Motor neuron (in vitro differentiated cells): Measurements from ENCODE around the gene OPN1SW. TPM values are rescaled to one million over a fixed set of nuclear protein-coding genes. Genes with fewer than 3 reads are reported as not detected.

ENCODE experiments used
- ATAC-seq, 8 experiments: fragments of 200-7000 bp; cut with Tn5 transposase; replicated peaks in 6 of 8; 2 replicates each; pipeline ENCODE4 v1.8.0; 2021; ENCODE audit warnings: mild to moderate bottlenecking in 8 of 8, moderate library complexity in 8 of 8
- H3K27ac ChIP-seq, 2 donors: fragments of 250-450 bp; sonication (Bioruptor Pico); 2 replicates each; pipeline ENCODE4 v1.9.0; 2021; ENCODE audit warnings: antibody characterized with exemption in 2 of 2, mild to moderate bottlenecking in 2 of 2, moderate library complexity in 1 of 2
- H3K4me1 ChIP-seq, 2 donors: fragments of 250-450 bp; sonication (Bioruptor Pico); replicated peaks in 1 of 2; 2 replicates each; pipeline ENCODE4 v1.6.1; 2021; ENCODE audit warnings: antibody characterized with exemption in 2 of 2, mild to moderate bottlenecking in 2 of 2, moderate library complexity in 1 of 2
- H3K4me3 ChIP-seq, 5 donors: fragments of 250-450 bp; sonication (Bioruptor Pico); 2 replicates each; pipeline ENCODE4 v1.9.0; 2021; ENCODE audit warnings: antibody characterized with exemption in 5 of 5, mild to moderate bottlenecking in 5 of 5, moderate library complexity in 4 of 5
- whole genome bisulfite sequencing, 10 experiments: fragments of 450-650 bp; shearing (Covaris generic); methylation state at CpG; one replicate each; pipeline ENCODE4 v1.0.0; 2022; 5-methylcytosine and 5-hydroxymethylcytosine counted together
- in situ Hi-C, 9 experiments: fragments of 400-800 bp; cut with MboI; loops; one replicate each; pipeline ENCODE4 v1.15.0; 2021; ENCODE audit warnings: low sequenced_read_pairs in 9 of 9, low pct_unique_long_range_greater_than_20kb in 2 of 9; ENCODE audit not compliant: unreplicated experiment in 9 of 9
- total RNA-seq, 8 experiments: library from RNA; unstranded; fragments of 300-600 nt; gene quantifications; 2 replicates each; pipeline versions ENCODE4 v1.2.3 to v1.2.4, GENCODE V29; 2022

Gene OPN1SW
- total RNA-seq, 8 experiments from 2014 or later = 0.27 to 0.78 (median 0.43) TPM; not detected in 3

DNA sequence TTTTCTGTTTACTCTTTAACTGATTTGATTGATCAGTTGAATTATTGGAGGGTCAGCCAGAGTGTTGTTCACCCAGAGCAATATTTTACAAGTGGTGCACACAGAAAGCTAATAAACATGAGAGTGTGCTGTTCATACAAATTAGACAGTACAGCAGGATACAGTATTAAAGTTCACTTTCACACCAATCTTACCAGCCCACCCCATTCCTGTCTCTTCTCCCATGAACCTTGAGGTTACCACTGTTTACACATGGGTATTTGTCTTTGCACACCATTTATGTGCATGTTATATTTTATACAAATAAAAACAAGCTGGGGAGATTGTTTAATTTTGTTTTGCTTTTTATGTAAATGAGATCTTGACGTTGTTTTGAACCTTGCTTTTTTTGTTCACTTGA, 29.9 kb downstream of the OPN1SW start:
- Histone ChIP-seq H3K4me1 (peaks cover 5 to 7% of the 10 kb centered on the region in 2 donors), H3K27ac (no peak overlapping the region), H3K4me3 (no peak overlapping the region)
- 0 to 100% (median 83%) methylated on average over 1 of the region's 1 CpG for WGBS, 10 experiments
- in situ Hi-C loops = no loop called here
- no peak for ATAC-seq

DNA sequence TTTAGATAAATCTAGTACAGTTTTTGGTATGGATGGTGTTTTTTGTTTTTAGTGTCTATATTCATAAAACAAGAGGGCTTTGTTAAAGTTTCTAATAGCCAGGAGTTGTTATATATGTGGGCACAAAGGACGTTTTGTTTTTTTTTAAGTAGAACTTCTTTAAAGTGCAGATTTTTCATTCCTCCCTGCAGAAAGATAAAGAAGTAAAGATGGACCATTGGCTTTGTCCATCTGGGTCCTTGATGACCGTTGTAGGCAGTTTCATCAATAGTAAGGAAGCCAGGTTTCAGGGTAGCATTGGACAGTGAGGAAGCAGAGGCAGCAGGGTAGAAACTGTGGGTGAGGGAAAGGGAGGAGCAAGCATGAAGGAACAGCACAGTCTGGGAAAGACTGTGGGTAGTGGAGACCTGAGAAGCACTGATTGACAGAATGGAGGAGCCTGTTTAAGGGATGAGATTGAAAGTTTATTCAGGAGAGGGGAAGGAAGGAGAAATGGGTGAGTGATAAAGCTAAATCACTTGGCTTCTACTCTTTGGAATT, 31.2 kb downstream of the OPN1SW start:
- Histone ChIP-seq H3K4me1 (peaks cover 8 to 12% of the 10 kb centered on the region in 2 donors), H3K4me3 (no peak overlapping the region), H3K27ac (no peak overlapping the region)
- in situ Hi-C loops = no loop called here
- WGBS, 10 experiments = 14 to 100% (median 73%) methylated on average over 1 to 2 of the region's 2 CpGs; no CpG with 5 or more reads in 1 of the 10 experiments
- ATAC-seq = no peak

DNA sequence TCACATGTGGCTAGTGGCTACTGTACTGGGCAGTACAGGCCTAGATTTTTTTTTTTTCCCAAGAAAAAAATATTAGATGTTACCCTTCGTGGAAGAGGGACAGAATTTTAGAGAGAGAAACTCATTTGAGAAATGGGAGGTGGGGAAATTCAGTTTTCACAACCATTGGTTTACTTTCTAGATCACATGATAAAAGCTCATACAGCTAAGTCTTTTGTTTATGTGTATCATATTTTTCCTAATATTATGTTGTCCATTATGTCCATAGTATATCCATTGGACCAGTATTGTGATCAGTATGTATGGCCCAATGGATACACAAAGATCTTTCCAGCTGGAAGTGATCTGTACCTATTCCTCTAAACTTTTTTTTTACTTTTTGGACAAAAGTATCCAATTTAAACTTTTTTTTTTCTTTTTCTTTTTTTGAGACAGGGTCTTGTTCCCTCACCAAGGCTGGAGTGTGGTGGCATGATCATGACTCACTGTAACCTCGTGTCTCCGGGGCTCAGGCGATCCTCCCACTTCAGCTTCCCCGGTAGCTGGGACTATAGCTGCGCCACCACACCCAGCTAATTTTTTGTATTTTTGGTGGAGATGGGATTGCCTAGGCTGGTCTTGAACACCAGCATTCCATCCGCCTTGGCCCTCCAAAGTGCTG, 32.4 kb downstream of the OPN1SW start:
- in situ Hi-C loops = no loop called here
- WGBS, 10 experiments = 48 to 98% (median 95%) methylated on average over 2 to 7 of the region's 7 CpGs; no CpG with 5 or more reads in 1 of the 10 experiments
- Histone ChIP-seq H3K4me3 (no peak overlapping the region), H3K27ac (no peak overlapping the region), H3K4me1 (peaks cover 12 to 16% of the 10 kb centered on the region in 2 donors)
- peak in 1 of 8 experiments; percentile 3 for ATAC-seq

DNA sequence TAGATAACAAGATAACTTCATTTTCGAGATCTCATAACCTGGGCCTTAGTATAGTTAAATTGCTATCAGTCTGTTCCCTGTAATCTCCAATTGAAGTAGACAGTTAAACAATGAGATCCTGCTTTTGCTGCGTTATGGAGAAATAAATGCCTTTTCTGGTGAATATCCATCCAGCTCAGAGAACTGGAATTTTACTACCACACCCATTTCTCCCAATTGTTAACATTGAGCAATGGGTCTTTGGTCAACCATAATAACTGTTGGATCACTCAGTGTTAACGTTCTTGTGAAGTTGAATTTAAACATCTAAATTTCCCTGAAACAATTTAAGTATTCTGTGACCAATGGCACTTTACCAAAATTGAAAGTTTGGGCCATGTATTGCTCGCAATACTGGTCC, 33.4 kb downstream of the OPN1SW start:
- WGBS, 10 experiments = 0 to 100% (median 92%) methylated on average over 1 to 4 of the region's 4 CpGs; no CpG with 5 or more reads in 1 of the 10 experiments
- H3K4me3 ChIP-seq = no peak overlapping the region
- no peak overlapping the region for H3K27ac ChIP-seq
- in situ Hi-C loops = no loop called here
- H3K4me1 ChIP-seq = peaks cover 14 to 18% of the 10 kb centered on the region in 2 donors
- ATAC-seq = no peak

DNA sequence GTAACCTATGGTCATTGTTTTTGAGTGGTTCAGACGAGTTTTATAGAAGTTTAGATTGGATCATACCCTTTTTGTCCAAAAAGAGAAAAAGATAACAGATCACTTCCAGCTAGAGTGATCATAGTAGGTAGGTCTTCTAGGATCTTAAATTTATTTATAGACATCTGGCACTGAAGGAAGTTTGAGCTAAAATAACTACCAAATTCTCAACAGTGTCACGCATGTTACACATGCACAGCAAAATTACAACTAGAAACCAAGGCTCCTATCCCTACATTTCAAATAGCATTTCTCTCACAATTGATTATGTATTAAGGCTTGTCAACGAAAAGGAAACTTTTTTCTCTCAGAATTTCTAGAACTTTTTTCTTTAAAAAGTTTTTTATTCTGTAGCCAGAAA, 34.1 kb downstream of the OPN1SW start:
- ATAC-seq = no peak
- Histone ChIP-seq H3K4me1 (peaks cover 14 to 18% of the 10 kb centered on the region in 2 donors), H3K27ac (no peak overlapping the region), H3K4me3 (peak overlapping the region in 2 of 5 donors; percentile 86 to 94)
- in situ Hi-C loops = no loop called here
- WGBS, 10 experiments = 7 to 100% (median 45%) methylated on average over 1 to 3 of the region's 3 CpGs; no CpG with 5 or more reads in 2 of the 10 experiments

DNA sequence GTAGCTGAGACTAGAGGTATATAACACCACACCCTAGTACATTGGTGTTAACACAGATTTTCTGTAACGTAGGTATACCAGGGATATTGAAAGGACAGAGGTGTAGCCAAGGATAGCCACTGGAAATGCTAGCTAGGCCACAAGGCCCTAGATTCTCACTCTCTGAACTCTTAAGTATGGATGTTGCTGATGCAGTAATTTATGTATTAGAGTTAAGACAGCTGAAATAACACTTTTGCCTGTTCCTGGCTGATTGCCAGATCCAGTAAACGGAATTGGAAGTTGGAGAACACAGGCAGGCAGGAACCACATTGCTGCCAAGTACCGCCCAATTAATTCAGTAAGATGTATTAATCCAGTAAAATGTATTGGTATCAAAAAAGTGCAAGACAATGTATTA, 34.6 kb downstream of the OPN1SW start:
- no peak overlapping the region for H3K27ac ChIP-seq
- H3K4me3 ChIP-seq = peak overlapping the region in 3 of 5 donors; percentile 80 to 94 (median 86)
- H3K4me1 ChIP-seq = peaks cover 14 to 18% of the 10 kb centered on the region in 2 donors

DNA sequence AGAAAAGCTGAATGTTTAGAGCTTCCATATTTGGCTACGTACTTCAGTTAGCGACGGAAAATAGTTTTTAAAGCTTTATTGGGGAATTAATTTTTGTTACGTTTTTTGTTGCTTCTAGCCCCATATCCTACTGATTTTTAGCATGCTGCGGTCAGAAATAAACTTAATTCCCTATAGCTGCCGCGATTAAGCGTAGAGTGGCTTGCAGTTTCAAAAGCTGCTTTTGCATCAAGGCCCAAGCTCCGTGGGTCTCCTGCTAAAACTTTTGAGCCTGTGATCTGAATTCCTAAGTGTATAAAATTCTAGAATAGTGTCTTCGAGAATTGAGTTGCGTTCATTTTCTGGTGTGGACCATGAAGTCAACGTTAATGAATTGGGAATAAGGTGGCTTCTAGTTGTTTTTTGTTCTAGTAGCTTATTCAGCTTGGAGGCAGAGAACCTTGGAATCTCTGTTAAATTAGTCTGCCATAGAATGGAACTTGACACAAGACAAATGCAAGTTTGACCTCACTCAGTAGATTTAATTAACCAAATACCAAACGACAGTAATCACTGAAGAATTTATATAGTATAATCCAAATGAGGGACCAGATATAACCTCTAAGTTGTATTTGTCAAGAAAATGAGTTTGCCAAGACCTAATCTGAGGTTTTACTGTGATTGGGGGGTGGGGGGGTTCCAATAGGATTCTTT, 35.5 kb downstream of the OPN1SW start:
- peak overlapping the region; percentile 91 to 97 for H3K27ac ChIP-seq
- ATAC-seq = no peak
- peaks cover 14 to 18% of the 10 kb centered on the region in 2 donors for H3K4me1 ChIP-seq
- WGBS, 10 experiments = 0 to 30% (median 3%) methylated on average over 2 to 13 of the region's 13 CpGs
- in situ Hi-C loops = no loop called here
- H3K4me3 ChIP-seq = peak overlapping the region; percentile 65 to 94 (median 82)

More for the DNA sequence above, 34.6 kb downstream of the OPN1SW start:
- no peak for ATAC-seq
- WGBS, 10 experiments = 17 to 100% (median 59%) methylated on average over 1 to 3 of the region's 3 CpGs; no CpG with 5 or more reads in 4 of the 10 experiments
- in situ Hi-C loops = no loop called here

DNA sequence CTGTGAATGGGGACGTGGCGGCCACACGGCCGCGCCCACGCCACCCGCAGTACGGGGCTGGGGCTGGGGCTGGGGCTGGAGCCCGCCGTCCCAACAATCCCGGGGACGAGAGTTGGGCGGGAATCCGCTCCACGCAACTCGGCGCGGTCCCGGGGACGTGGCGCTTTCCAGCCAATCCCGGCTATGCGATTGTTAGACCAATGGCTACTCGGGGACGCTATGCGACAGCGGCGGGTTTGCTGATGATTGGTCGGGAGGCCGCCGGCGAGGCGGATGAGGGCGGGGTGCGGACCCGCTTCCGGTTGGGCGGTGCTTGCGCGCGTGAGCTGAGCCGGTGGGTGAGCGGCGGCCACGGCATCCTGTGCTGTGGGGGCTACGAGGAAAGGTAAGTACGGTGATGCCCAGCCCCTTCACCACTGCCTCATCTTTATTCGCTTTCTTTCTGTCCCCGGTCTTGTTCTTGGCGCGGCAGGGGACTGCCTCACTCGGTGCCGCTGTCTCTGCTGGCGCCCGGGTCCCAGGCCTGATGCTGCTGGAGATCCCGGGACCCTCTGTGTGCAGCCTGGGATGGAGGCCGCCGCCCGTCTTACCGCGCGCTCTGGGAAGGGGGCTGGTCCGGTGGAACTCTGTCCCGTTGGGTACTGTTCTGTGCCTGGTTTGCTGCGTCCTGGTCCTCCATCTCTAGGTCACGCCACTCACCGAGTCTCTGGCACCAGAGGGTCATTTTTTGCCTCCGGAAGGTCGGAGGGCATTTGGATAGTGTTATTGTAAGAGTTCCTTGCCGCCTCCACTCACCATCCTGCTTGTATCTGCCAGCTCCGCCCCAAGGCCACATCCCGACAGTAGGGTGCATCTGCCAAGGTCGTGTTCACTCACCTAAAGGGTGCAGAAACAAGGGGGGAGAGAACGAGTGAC, 36.3 kb downstream of the OPN1SW start, which contains the start of gene CALU:
CALU (plus strand) TSS at position 312 of the 915 bp plus-strand sequence. CDS start 9,225 bp downstream, outside the sequence.
- Histone ChIP-seq H3K27ac (peak within 1 kb of the TSS; percentile 91 to 97), H3K4me3 (peak within 1 kb of the TSS; percentile 65 to 94 (median 82)), H3K4me1 (peaks cover 14 to 18% of the 10 kb centered on the region in 2 donors)
- in situ Hi-C loops = no loop called here
- WGBS, 10 experiments = 0 to 3% (median 0%) methylated on average over 1 to 10 of the region's 74 CpGs; no CpG with 5 or more reads in 1 of the 10 experiments
- peak; percentile 90 to 97 (median 94) for ATAC-seq

DNA sequence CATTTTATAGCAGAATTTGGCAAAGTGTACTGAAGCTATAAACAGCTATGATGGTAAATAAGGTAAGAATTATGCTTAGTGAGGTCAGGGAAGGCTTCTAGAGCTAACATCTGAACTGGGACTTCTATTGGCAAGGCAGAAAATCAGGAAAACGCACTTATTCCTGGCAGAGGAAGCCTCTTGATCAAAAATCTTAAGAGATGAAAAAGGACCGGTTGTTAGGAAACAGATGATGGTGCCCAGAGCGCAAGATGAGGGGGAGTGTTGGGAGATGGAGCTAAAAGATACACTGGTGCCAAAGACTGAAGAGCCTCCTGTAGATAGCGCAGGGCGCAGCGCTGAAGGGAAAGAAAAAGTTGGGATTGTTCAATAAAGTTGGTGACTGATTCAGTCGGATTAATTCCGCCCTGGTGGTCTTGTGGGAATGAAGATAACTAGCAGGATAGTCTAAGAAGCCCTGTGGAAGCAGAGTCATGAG, 37.0 kb downstream of the OPN1SW start:
- peak in 3 of 8 experiments; percentile 17 to 29 (median 22) for ATAC-seq
- H3K27ac ChIP-seq = peak overlapping the region; percentile 90 to 97
- WGBS, 10 experiments = 0 to 28% (median 17%) methylated on average over 1 to 8 of the region's 8 CpGs; no CpG with 5 or more reads in 1 of the 10 experiments

DNA sequence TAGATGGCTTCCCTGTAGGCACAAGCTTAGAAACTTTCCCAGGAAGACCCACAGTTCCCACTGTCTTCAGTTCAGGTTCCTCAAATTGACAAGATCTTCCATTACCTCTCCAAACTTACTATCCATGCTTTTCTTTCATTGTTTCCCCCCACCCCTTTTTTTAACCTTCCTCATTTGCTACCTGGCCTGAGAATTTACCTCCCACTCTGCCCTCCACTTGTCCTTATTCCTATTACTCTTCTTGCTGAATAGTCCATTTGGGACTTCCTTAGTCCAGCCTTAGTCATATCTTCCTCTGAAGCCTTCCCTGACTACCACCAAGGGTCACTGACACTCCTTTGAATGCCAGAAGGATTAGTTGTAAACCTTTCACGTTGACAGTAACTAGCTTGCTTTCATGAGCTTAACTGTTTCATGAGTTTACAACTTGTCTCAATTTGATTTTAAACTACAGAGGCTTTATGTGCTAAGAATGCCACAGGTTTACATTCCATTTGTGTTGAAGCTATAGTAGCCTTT, 37.7 kb downstream of the OPN1SW start:
- Histone ChIP-seq H3K27ac (peak overlapping the region; percentile 90 to 97), H3K4me3 (no peak overlapping the region), H3K4me1 (peaks cover 14 to 18% of the 10 kb centered on the region in 2 donors)
- WGBS, 10 experiments = 0 to 75% (median 38%) methylated on average over 1 of the region's 1 CpG; no CpG with 5 or more reads in 3 of the 10 experiments
- ATAC-seq = no peak
- in situ Hi-C loops = no loop called here

More for the DNA sequence above, 37.0 kb downstream of the OPN1SW start:
- H3K4me3 ChIP-seq = peak overlapping the region; percentile 65 to 94 (median 82)
- in situ Hi-C loops = no loop called here
- H3K4me1 ChIP-seq = peaks cover 14 to 18% of the 10 kb centered on the region in 2 donors

DNA sequence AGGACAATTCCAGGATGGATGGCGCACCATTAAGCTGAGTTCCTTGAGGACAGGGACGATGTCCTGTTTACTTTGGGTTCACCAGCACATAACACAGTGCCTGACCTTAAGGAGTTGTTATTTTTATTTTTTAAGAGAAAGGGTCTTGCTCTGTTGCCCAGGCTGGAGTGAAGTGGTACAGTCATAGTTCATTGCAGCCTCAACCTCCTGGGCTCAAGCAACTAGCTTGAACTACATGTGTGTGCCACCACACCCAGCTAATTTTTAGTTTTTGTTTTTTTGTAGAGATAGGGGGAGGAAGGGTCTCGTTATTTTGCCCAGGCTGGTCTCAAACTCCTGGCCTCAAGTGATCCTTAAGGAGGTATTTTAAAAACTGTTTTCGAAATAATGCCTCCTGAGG, 38.2 kb downstream of the OPN1SW start:
- H3K4me3 ChIP-seq = no peak overlapping the region
- no peak for ATAC-seq
- H3K4me1 ChIP-seq = peaks cover 14 to 18% of the 10 kb centered on the region in 2 donors
- in situ Hi-C loops = no loop called here
- WGBS, 10 experiments = 58 to 100% (median 94%) methylated on average over 1 to 4 of the region's 4 CpGs; no CpG with 5 or more reads in 1 of the 10 experiments
- H3K27ac ChIP-seq = peak overlapping the region in 1 of 2 donors; percentile 25

DNA sequence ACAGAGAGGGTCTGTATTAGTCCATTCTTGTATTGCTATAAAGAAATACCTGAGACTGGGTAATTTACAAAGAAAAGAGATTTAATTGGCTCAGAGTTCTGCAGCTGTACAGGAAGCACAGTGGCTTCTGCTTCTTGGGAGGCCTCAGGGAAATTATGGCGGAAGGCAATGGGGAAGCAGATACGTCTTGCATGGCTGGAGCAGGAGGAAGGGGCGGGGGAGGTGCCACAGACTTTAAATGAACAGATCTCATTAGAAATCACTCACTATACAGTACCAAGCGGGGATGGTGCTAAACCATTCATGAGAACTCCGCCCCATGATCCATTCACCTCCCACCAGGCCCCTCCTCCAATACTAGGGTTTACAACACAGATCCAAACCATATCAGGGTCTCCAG, 40.2 kb downstream of the OPN1SW start:
- in situ Hi-C loops = no loop called here
- peaks cover 6 to 8% of the 10 kb centered on the region in 2 donors for H3K4me1 ChIP-seq
- WGBS, 10 experiments = 49 to 100% (median 79%) methylated on average over 1 to 4 of the region's 5 CpGs; no CpG with 5 or more reads in 2 of the 10 experiments

More for the DNA sequence above, 40.2 kb downstream of the OPN1SW start:
- no peak overlapping the region for H3K4me3 ChIP-seq
- ATAC-seq = no peak
- H3K27ac ChIP-seq = no peak overlapping the region
